HG03108 (cell line): ENCODE results near the gene PPM1M.
A peak's percentile ranks its signal among the peaks of the same experiment; 100 is the strongest.

Experiments
- ATAC-seq: cut with Tn5 transposase; IDR thresholded peaks from one replicate; pipeline ENCODE4 v1.9.1; 2021; ENCODE audit warnings: moderate library complexity; ENCODE audit not compliant: unreplicated experiment

The PPM1M gene

GRCh38 chr3:52245322-52246263 is at the start of gene PPM1M:
TSS of gene PPM1M (plus strand) at chr3:52245759. CDS start at chr3:52245825, 66 bp downstream.
- no peak for ATAC-seq

GRCh38 chr3:52195823-52196331 is 49.7 kb upstream of the PPM1M start:
- ATAC-seq: no peak

- ATAC-seq: no peak
Measured at GRCh38 chr3:52196977-52197376, 48.6 kb upstream of the PPM1M start.

GRCh38 chr3:52197499-52197841 is 48.1 kb upstream of the PPM1M start:
- no peak for ATAC-seq

GRCh38 chr3:52197842-52198625 is 47.5 kb upstream of the PPM1M start, which contains the start of gene ALAS1:
TSS of gene ALAS1 (plus strand) at chr3:52198160. CDS start at chr3:52199242, 1,082 bp downstream.
- ATAC-seq: peak; percentile 79

- ATAC-seq: no peak
Measured at GRCh38 chr3:52198643-52199608, 46.6 kb upstream of the PPM1M start.

- no peak for ATAC-seq
Measured at GRCh38 chr3:52200981-52201679, 44.4 kb upstream of the PPM1M start.

GRCh38 chr3:52202384-52203077 is 43.0 kb upstream of the PPM1M start:
- ATAC-seq: no peak

- no peak for ATAC-seq
Measured at GRCh38 chr3:52203701-52204100, 41.9 kb upstream of the PPM1M start.

- ATAC-seq: no peak
Measured at GRCh38 chr3:52204337-52205073, 41.1 kb upstream of the PPM1M start.

- no peak for ATAC-seq
Measured at GRCh38 chr3:52205727-52206372, 39.7 kb upstream of the PPM1M start.

GRCh38 chr3:52208556-52208955 is 37.0 kb upstream of the PPM1M start:
- ATAC-seq: no peak

GRCh38 chr3:52210037-52210436 is 35.5 kb upstream of the PPM1M start:
- ATAC-seq: no peak

- ATAC-seq: no peak
Measured at GRCh38 chr3:52210550-52211046, 35.0 kb upstream of the PPM1M start.

GRCh38 chr3:52211268-52211891 is 34.2 kb upstream of the PPM1M start:
- ATAC-seq: no peak

GRCh38 chr3:52213005-52213404 is 32.6 kb upstream of the PPM1M start:
- no peak for ATAC-seq

- no peak for ATAC-seq
Measured at GRCh38 chr3:52213901-52214300, 31.7 kb upstream of the PPM1M start.
